ENCODE measurements around the gene GABRR2. TPM values are rescaled to one million over a fixed set of nuclear protein-coding genes. Genes with fewer than 3 reads are reported as not detected.
A peak's percentile ranks its signal among the peaks of the same experiment; 100 is the strongest.

GABRR2 gene
- total RNA-seq, 6 experiments from 2014 or later: 0.10 to 0.24 (median 0.12) TPM; not detected in 2

DNA sequence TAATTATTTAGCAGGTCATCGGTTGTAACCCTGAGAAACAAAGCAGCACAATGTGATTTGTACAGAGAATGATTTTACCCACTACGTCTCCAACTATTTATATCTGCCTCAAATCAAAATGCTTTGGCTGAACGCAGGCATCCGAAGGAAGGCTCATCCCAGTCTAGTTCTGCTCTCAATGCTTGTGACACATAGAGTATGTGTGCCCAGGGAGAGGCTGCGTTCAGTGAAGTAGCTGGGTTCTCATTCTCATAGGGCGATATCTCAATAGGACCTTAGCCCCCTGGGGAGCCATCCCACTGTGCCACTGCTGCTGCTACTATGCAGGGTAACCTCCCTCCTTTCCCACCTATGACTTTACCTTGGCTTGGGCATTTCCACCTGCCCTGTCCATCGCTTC lies 407 bp downstream of the GABRR2 start:
- peaks cover 9% of the 10 kb centered on the region; the same call in 1 of the 2 replicates for H3K36me3 Mint-ChIP-seq (ENCODE audit: low read depth)
- no peaks in the 10 kb centered on the region for H3K9me3 Mint-ChIP-seq
- peaks cover 42% of the 10 kb centered on the region for H3K4me1 Mint-ChIP-seq (ENCODE audit: low read depth)
- peaks cover 2% of the 10 kb centered on the region for H3K27me3 Mint-ChIP-seq (ENCODE audit: insufficient read depth)
- DNase-seq: no peak
- no peak for TF ChIP-seq CTCF (IDR thresholded peaks at IDR 0.05)
- H3K27ac Mint-ChIP-seq: no peak overlapping the region
- no peak overlapping the region for H3K4me3 Mint-ChIP-seq

GRCh38 chr6:89313006-89313405 lies 2.1 kb downstream of the GABRR2 start:
- Mint-ChIP-seq H3K4me3 (peak overlapping the region; percentile 78), H3K4me1 (ENCODE audit: low read depth) (peaks cover 42% of the 10 kb centered on the region), H3K27me3 (ENCODE audit: insufficient read depth) (peaks cover 6% of the 10 kb centered on the region), H3K9me3 (no peaks in the 10 kb centered on the region), H3K27ac (peak overlapping the region; percentile 79), H3K36me3 (ENCODE audit: low read depth) (0 out of 2 replicates have a peak, but pooled peaks cover 9% of the 10 kb centered on the region)
- DNase-seq: peak; percentile 88
- TF ChIP-seq CTCF (IDR thresholded peaks at IDR 0.05): no peak

GRCh38 chr6:89311853-89312531 lies 3.1 kb downstream of the GABRR2 start:
- Mint-ChIP-seq H3K4me1 (ENCODE audit: low read depth) (peaks cover 42% of the 10 kb centered on the region), H3K36me3 (ENCODE audit: low read depth) (0 out of 2 replicates have a peak, but pooled peaks cover 9% of the 10 kb centered on the region), H3K27me3 (ENCODE audit: insufficient read depth) (peaks cover 7% of the 10 kb centered on the region), H3K4me3 (peak overlapping the region; percentile 78), H3K9me3 (no peaks in the 10 kb centered on the region), H3K27ac (peak overlapping the region; percentile 79)
- TF ChIP-seq CTCF (IDR thresholded peaks at IDR 0.05): peak; percentile 72
- peak; percentile 66 for DNase-seq

DNA sequence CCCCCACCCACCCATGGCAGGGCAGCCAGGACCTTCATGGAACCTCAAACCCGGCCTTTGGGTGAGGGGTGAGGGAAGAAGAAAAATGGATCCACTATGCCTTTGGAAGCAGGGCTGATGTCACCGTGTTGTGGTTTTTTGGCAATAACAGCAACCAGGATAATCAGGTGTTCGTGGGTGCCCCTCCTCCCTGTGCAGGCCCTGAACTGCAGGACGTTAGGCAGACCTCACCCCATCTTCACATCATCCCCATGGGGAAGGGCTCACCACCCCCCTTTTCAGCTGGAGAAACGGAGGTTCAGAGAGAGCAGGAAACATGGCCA lies 3.6 kb downstream of the GABRR2 start:
- Mint-ChIP-seq H3K9me3 (no peaks in the 10 kb centered on the region), H3K4me3 (peak overlapping the region; percentile 78), H3K27ac (peak overlapping the region; percentile 79), H3K27me3 (ENCODE audit: insufficient read depth) (peaks cover 7% of the 10 kb centered on the region), H3K4me1 (ENCODE audit: low read depth) (peaks cover 42% of the 10 kb centered on the region), H3K36me3 (ENCODE audit: low read depth) (0 out of 2 replicates have a peak, but pooled peaks cover 9% of the 10 kb centered on the region)
- TF ChIP-seq CTCF (IDR thresholded peaks at IDR 0.05): no peak
- DNase-seq: no peak

GRCh38 chr6:89310929-89311328 lies 4.2 kb downstream of the GABRR2 start:
- no peak for TF ChIP-seq CTCF (IDR thresholded peaks at IDR 0.05)
- H3K9me3 Mint-ChIP-seq: no peaks in the 10 kb centered on the region
- 0 out of 2 replicates have a peak, but pooled peaks cover 6% of the 10 kb centered on the region for H3K36me3 Mint-ChIP-seq (ENCODE audit: low read depth)
- H3K27ac Mint-ChIP-seq: peak overlapping the region; percentile 79
- peaks cover 7% of the 10 kb centered on the region for H3K27me3 Mint-ChIP-seq (ENCODE audit: insufficient read depth)
- H3K4me1 Mint-ChIP-seq (ENCODE audit: low read depth): peaks cover 42% of the 10 kb centered on the region
- DNase-seq: peak; percentile 76
- peak overlapping the region; percentile 78 for H3K4me3 Mint-ChIP-seq

Data from HFFc6 (cell line).